SKM-1 (cell line): Measurements from ENCODE around the gene MX1.

Source experiments
- DNase-seq: peaks from one replicate; lab custom pipeline; 2025; ENCODE audit not compliant: unreplicated experiment; lab: John Stamatoyannopoulos, UW

MX1 gene

DNA sequence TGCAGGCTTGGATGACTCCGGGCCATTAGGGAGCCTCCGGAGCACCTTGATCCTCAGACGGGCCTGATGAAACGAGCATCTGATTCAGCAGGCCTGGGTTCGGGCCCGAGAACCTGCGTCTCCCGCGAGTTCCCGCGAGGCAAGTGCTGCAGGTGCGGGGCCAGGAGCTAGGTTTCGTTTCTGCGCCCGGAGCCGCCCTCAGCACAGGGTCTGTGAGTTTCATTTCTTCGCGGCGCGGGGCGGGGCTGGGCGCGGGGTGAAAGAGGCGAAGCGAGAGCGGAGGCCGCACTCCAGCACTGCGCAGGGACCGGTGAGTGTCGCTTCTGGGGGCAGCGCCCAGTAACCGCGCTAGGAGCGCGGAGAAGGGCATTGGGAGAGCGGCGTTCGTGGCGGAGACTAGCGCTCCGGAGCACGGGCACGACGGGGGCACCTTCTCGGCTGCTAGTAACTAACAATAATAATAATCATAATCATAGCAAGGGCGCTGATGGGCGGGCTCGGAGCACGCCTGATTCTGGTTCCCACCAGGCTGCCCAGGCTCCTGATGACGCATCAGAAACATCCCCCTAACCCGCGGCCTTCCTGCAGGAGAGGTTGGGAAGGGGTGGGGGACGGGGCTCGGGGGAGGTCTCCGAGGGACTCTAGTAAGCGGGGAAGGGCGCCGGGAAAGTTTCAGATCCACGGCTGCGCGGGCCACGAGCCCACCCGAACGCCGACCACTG lies at the start of gene MX1:
MX1 (plus strand) TSS at position 286 of the 722 bp plus-strand sequence. CDS start 5,832 bp downstream, outside the sequence.
- DNase-seq = no peak

- no peak for DNase-seq
Measured at GRCh38 chr21:41377715-41378114, 48.3 kb upstream of the MX1 start.

DNA sequence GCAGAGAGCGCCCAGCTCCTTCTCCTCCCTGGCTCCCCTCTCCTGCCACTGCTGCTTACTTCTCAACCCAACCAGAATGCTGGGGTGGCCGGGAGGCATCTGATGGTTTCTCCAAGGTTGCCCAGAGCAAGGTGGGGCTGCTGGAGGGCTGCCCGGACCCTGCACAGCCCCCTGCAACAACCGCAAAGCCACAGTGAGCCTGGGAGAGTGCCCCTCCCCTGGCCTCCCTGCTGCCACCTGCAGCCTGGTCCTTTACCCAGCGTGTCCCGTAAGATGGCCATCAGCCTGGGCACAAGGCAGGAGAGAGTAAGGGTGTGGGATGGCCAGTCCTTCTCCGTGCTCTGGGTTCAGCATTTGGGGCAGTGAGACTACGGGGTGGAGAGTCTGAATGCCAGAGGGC lies 47.2 kb upstream of the MX1 start:
- no peak for DNase-seq

GRCh38 chr21:41379901-41380300 lies 46.1 kb upstream of the MX1 start:
- DNase-seq = no peak

DNA sequence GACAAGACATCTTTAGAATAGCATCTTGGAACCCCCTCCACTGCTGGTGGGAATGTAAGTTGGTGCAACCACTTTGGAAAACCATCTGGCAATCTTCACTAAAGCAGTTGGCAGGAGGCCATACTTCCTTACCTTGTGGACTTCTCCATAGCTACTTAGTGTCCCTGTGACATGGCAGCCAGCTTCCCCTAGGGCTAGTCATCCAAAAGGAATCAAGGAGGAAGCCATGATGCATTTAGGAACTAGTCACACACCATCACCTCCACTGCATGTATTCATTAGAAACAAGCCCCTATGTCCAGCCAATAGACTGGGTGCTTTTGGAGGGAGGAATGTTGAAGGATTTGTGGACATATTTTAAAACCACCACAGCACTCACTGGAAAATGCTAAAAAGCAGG lies 44.3 kb upstream of the MX1 start:
- DNase-seq = no peak

- no peak for DNase-seq
Measured at GRCh38 chr21:41387042-41387819, 38.8 kb upstream of the MX1 start.

GRCh38 chr21:41387824-41388223 lies 38.2 kb upstream of the MX1 start:
- DNase-seq = no peak

DNA sequence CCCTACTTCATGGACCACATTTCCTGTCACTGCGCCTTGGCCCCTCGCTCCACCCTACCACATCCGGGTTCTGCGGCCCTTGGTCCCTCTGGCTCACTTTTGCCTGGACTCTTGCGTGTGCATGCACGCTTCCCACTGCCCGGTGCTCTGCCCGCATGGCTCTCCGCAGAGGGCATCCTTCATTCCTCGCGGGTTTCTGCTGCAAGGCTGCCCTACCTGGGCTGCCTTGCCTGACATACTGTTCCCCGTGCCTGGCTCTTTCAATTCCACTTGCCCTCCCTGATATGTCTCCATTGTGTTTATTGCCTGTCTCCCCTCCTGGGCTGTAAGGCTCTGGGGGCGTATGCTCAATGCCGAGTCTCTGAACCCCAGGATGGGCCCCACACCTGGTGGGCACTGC lies 37.8 kb upstream of the MX1 start:
- DNase-seq = no peak

- DNase-seq = no peak
Measured at GRCh38 chr21:41390043-41390639, 35.9 kb upstream of the MX1 start.

DNA sequence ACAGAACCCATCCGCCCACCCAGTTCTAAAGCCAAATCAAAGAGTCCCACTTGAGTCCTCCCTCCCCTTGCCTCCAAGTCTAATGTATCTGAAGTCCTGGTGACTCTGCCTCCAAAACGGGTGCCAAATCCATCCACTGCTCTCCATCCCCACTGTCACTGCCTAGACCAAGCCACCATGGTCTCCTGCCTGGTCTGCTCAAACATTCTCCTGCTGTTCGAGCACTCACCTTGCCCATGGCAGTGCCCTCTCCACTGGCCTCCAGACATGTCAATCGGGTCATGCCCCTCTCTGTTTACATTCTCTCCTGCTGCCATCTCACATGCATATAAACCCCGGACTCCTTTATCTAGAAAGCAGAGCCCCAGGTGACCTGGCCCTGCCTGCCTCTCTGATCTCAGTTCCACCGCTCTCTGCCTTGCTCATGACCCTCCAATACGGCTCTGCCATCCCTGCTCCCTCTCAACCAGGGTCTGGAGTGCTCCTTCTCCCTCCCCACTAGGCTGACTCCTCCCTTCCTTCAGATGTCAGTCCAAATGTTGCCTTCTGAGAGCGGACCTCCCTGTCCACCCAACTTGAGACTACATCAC lies 32.1 kb upstream of the MX1 start:
- DNase-seq = no peak

DNA sequence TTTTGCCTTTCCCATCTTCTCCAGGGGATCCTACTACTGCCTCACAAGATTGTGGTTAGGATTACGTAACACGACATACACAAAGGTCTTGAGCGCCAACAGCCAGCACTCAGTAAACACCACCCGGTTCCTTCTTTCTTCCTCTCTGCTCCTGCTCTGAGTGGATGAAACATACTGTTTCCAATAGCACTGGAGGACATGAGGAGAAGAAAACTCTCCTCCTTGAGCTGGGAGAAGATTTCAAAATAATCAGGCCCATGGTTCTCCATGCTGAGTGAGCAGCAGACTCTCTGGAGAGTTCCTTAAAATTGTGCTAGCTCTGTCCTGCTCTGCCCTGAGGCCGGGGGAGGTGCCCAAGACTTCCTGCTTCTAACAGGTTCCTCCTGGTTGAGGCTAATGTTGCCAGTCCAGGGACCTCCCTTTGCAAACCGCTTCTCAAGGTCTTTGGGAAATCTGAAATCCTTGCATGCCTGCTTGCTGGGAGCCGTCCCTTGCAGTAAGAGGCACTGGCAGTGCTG lies 29.4 kb upstream of the MX1 start:
- peak; percentile 90 for DNase-seq

- no peak for DNase-seq
Measured at GRCh38 chr21:41397471-41397891, 28.6 kb upstream of the MX1 start.

DNA sequence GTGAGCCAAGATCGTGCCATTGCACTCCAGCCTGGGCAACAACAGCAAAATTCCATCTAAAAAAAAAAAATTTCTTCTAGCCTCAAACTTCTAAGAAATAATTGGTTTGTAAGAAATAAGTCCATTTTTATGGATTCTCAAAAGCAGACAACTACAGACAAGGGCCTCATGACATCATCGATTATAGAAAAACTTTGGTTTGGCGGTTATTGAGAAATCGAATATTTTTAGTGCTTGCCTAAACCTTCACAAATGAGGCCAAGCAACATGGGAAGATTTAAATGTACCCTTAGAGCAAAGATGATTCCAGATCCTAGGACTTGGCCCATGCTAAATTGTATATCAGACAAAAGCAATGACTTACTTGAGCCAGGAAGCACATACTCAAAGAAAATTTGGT lies 27.8 kb upstream of the MX1 start:
- DNase-seq = no peak

DNA sequence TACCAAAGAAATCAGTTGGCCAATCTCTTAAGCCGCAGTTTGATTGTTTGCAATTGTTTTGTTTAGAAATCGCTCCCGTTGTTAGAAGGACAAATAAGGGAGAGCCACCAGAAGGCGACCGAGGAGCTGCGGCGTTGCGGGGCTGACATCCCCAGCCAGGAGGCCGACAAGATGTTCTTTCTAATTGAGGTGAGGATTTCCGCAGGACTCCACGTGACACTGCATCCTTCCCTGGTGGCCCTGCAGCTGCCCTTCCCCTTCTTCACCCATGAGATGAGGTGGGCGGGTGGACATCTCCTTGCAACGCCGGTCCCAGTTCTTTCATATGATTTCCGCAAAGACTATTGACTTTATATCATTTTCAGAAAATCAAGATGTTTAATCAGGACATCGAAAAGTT lies 27.2 kb upstream of the MX1 start:
- no peak for DNase-seq

- DNase-seq = no peak
Measured at GRCh38 chr21:41399246-41399800, 26.7 kb upstream of the MX1 start.

DNA sequence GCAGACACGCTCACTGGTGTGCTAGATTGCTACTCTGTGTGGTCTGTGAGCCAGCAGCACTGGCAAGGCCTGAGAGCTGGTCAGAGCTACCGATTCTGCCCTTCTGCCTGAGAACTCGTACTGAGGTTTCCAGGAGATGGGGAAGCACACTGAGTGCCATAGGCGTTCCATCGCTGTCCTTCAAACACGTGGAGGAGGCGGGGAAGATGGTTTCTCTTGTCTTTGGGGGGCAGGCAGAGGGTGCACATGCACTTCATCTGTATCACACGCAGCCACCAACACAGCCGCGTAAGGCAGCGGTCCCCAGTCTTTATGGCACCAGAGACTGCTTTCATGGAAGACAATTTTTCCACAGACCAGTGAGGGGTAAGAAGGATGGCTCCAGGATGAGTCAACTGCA lies 23.8 kb upstream of the MX1 start:
- DNase-seq = no peak

DNA sequence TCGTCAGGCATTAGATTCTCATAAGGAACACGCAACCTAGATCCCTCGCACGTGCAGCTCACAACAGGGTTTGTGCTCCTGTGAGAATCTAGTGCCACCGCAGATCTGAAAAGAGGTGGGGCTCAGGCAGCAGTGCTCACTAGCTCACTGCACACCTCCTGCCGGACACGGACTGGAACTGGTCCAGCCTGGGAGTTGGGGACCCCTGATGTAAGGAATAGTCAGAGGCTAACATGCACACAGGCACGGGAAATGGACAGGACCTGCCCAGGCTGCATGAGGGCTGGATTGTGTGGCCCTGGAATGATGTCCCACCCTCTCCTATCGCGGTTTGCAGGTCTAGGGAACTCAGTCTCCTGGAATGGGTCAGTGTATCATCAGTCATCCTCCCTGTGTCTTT lies 23.2 kb upstream of the MX1 start:
- DNase-seq = no peak

GRCh38 chr21:41403331-41403730 lies 22.7 kb upstream of the MX1 start:
- no peak for DNase-seq

DNA sequence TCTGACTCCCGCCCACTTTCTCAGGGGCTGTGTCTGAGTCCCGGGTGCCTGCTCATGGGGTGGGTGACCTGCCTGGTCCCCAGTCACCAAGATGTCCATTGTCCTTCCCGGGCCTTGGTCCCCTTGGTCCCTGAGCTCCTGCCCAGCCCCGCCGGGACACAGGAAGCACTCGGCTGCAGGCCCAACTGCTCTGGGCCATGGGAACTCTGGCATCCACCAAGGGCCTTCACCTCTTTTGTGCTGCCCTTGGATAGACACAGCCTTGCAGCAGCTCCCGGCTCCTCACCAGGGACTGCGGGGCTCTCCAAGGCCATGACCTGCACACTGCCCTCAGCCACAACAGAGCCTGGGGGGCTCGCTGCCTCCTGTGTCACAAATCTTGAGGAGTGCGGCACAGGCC lies 22.1 kb upstream of the MX1 start:
- DNase-seq = no peak

DNA sequence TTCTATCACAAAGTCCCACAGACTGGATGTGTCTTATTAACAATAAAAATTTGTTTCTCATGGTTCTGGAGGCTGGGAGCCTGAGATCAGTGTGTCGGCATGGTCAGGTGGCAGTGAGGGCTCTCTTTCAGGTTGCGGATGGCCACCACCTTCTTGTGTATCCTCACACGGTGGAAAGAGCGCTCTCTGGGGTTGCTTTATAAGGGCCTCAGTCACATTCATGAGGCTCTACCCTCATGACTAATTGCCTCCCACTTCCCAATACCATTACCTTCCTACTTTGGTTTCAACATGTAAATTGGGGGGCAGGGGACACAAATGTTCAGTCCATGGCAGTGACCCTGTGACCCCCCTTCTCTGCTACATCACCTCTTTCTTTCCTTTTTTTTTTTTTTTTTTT lies 20.7 kb upstream of the MX1 start:
- no peak for DNase-seq

GRCh38 chr21:41406340-41406739 lies 19.7 kb upstream of the MX1 start:
- peak; percentile 73 for DNase-seq
